WTC11 (cell line): ENCODE measurements around the gene ACTL8. TPM values are rescaled to one million over a fixed set of nuclear protein-coding genes. Genes with fewer than 3 reads are reported as not detected.

Experiments
- ATAC-seq: fragments of 200-7000 bp; cut with Tn5 transposase; 2 replicates; pipeline ENCODE4 v1.10.0; 2021; ENCODE audit warnings: mild to moderate bottlenecking, moderate library complexity
- CTCF ChIA-PET: fragments of 300-600 bp; sonication (Branson Sonifier 250); formaldehyde crosslinking; loops from one replicate; lab custom pipeline; 2021; ENCODE audit warnings: antibody characterized with exemption; lab: Charles Lee
- POLR2A ChIA-PET: fragments of 350-600 bp; sonication (Branson Sonifier 250); formaldehyde crosslinking; loops from one replicate; lab custom pipeline; 2021; ENCODE audit warnings: antibody characterized with exemption; lab: Charles Lee
- DNase-seq: peaks from one replicate; pipeline ENCODE4 v3.0.0; 2021; ENCODE audit warnings: low spot score
- H3K27ac Mint-ChIP-seq: 2 replicates; pipeline ENCODE4 v1.8.0; 2021; ENCODE audit warnings: mixed read lengths
- H3K27me3 Mint-ChIP-seq: 2 replicates; pipeline ENCODE4 v1.8.0; 2021; ENCODE audit warnings: low read depth, mild to moderate bottlenecking, moderate library complexity, mixed read lengths
- H3K36me3 Mint-ChIP-seq: 2 replicates; pipeline ENCODE4 v1.8.0; 2021; ENCODE audit warnings: mixed read lengths
- H3K4me1 Mint-ChIP-seq: 2 replicates; pipeline ENCODE4 v1.8.0; 2022; ENCODE audit warnings: mixed read lengths
- H3K4me3 Mint-ChIP-seq: 2 replicates; pipeline ENCODE4 v1.8.0; 2021; ENCODE audit warnings: mild to moderate bottlenecking, moderate library complexity, mixed read lengths
- H3K9me3 Mint-ChIP-seq: 2 replicates; pipeline ENCODE4 v1.8.0; 2021; ENCODE audit warnings: mixed read lengths
- ETV6 ChIP-seq: sonication (generic); formaldehyde crosslinking; IDR thresholded peaks from 2 replicates; pipeline ENCODE4 v1.8.1; 2022; ENCODE audit warnings: mild to moderate bottlenecking, missing genetic modification reagents
- HMGA2 ChIP-seq: fragments of 250-450 bp; sonication (Bioruptor Pico); IDR thresholded peaks from 2 replicates; pipeline ENCODE4 v1.4.0; 2021; ENCODE audit warnings: mild to moderate bottlenecking, moderate library complexity
- SOX15 ChIP-seq: fragments of 250-450 bp; sonication (Bioruptor Pico); IDR thresholded peaks from 2 replicates; pipeline ENCODE4 v1.9.0; 2021; ENCODE audit warnings: mild to moderate bottlenecking
- SP1 ChIP-seq: sonication (generic); formaldehyde crosslinking; conservative IDR thresholded peaks from 2 replicates; pipeline ENCODE4 v1.8.1; 2022; ENCODE audit warnings: missing genetic modification reagents
- ZNF138 ChIP-seq: sonication (generic); formaldehyde crosslinking; conservative IDR thresholded peaks from 2 replicates; pipeline ENCODE4 v1.8.1; 2022; ENCODE audit warnings: mild to moderate bottlenecking, moderate library complexity, missing genetic modification reagents
- ZNF263 ChIP-seq: sonication (generic); formaldehyde crosslinking; IDR thresholded peaks from 2 replicates; pipeline ENCODE4 v1.8.1; 2022; ENCODE audit warnings: low read depth, mild to moderate bottlenecking, moderate library complexity, missing genetic modification reagents
- total RNA-seq: library from RNA; stranded (reverse); gene quantifications from 3 replicates; pipeline ENCODE4 v1.2.3, GENCODE V29; 2021
- TF ChIP-seq, protein P1 (sequence below): fragments of 250-450 bp; sonication (Bioruptor Pico); IDR thresholded peaks from 2 replicates; pipeline ENCODE4 v1.9.0; 2021; ENCODE audit warnings: mild to moderate bottlenecking, borderline replicate concordance
- TF ChIP-seq, protein P2 (sequence below): sonication (generic); formaldehyde crosslinking; IDR thresholded peaks from 2 replicates; pipeline ENCODE4 v1.8.1; 2022; ENCODE audit warnings: mild to moderate bottlenecking, moderate library complexity, missing genetic modification reagents
- TF ChIP-seq, protein P3 (sequence below): sonication (generic); formaldehyde crosslinking; conservative IDR thresholded peaks from 2 replicates; pipeline ENCODE4 v1.8.1; 2023; ENCODE audit warnings: mild to moderate bottlenecking, low read depth, missing genetic modification reagents, moderate library complexity
- TF ChIP-seq, protein P4 (sequence below): sonication (generic); formaldehyde crosslinking; IDR thresholded peaks from 2 replicates; pipeline ENCODE4 v1.8.1; 2022; ENCODE audit warnings: mild to moderate bottlenecking, missing genetic modification reagents, moderate library complexity, borderline replicate concordance
- TF ChIP-seq, protein P5 (sequence below): sonication (generic); formaldehyde crosslinking; IDR thresholded peaks from 2 replicates; pipeline ENCODE4 v1.8.1; 2023; ENCODE audit warnings: mild to moderate bottlenecking, missing genetic modification reagents, moderate library complexity
- TF ChIP-seq, protein P6 (sequence below): fragments of 250-450 bp; sonication (Bioruptor Pico); IDR thresholded peaks from 2 replicates; pipeline ENCODE4 v1.9.0; 2021; ENCODE audit warnings: mild to moderate bottlenecking

The ACTL8 gene
- total RNA-seq, 1 experiment from 2014 or later, result 1.6 TPM

DNA sequence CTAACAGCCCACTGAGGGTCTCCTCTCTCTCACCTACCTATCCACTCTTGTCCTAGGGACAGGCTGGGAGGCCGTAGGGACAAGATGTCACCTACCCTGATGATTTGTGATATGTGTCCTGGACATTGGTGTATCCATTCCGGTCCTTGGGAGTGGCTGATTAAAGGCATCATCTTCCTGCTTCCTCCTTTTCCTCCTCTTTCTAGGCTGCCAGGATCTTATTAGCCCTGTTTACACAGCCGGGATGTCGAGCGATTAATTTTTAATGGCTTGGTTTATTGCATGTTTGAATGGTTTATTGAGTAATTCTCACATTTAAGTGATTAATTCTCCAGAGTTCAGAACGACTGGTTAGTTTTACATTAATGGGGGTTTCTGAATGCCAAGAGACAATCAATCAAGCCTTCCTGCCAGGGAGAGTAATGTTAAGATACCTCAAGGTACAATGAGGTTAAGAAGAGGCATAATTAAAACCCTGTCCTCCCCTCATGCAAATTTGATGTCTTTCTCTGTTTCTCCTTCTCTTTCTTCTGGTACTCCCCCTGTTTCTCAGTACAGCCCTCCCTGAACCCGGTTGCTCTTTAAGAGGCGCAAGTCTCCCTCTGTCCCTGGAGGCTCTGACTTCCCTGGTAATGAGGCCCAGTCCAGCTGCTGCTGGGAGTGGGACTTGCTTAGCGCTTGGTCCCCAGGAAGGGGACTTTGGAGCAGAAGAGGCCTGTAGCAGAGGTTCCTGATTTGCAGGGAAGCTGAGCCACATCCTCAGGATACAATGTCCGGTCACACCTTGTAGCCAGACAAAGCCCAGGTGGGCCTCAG lies 50.9 kb downstream of the ACTL8 start:
- no peak overlapping the region for H3K4me3 Mint-ChIP-seq
- ATAC-seq, result no peak

DNA sequence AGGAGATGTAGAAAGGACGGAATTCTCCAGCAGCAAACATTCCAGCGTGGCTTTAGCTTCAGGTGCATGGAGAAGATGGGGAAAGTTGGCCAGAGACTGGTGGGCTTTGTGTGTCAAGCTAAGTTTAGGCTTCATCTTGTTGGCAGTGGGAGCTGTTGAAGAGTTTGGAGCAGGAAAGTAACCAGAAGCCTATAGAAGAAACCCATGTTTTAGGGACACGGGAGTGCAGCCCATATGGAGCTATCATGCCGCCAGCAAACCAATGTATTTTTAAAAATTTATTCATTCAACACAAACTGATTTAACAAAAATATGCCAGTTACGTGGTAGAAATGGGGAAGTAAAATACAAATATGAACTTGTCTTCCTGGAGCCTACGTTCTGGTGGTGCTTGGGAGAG lies 53.7 kb downstream of the ACTL8 start:
- no peaks in the 10 kb centered on the region for H3K36me3 Mint-ChIP-seq
- H3K4me1 Mint-ChIP-seq, result no peaks in the 10 kb centered on the region
- POLR2A ChIA-PET, result no interaction called here
- H3K9me3 Mint-ChIP-seq, result peaks cover 7% of the 10 kb centered on the region; the same call in 1 of the 2 replicates
- peaks cover 5% of the 10 kb centered on the region; the same call in 1 of the 2 replicates for H3K27me3 Mint-ChIP-seq
- TF ChIP-seq HMGA2 (CRISPR knock-in tag) (no peak), ZNF138 (CRISPR knock-in tag) (no peak), ZNF263 (CRISPR knock-in tag) (no peak), SOX15 (CRISPR knock-in tag) (no peak), SP1 (CRISPR knock-in tag) (no peak)
- TF ChIP-seq, protein P1, sequence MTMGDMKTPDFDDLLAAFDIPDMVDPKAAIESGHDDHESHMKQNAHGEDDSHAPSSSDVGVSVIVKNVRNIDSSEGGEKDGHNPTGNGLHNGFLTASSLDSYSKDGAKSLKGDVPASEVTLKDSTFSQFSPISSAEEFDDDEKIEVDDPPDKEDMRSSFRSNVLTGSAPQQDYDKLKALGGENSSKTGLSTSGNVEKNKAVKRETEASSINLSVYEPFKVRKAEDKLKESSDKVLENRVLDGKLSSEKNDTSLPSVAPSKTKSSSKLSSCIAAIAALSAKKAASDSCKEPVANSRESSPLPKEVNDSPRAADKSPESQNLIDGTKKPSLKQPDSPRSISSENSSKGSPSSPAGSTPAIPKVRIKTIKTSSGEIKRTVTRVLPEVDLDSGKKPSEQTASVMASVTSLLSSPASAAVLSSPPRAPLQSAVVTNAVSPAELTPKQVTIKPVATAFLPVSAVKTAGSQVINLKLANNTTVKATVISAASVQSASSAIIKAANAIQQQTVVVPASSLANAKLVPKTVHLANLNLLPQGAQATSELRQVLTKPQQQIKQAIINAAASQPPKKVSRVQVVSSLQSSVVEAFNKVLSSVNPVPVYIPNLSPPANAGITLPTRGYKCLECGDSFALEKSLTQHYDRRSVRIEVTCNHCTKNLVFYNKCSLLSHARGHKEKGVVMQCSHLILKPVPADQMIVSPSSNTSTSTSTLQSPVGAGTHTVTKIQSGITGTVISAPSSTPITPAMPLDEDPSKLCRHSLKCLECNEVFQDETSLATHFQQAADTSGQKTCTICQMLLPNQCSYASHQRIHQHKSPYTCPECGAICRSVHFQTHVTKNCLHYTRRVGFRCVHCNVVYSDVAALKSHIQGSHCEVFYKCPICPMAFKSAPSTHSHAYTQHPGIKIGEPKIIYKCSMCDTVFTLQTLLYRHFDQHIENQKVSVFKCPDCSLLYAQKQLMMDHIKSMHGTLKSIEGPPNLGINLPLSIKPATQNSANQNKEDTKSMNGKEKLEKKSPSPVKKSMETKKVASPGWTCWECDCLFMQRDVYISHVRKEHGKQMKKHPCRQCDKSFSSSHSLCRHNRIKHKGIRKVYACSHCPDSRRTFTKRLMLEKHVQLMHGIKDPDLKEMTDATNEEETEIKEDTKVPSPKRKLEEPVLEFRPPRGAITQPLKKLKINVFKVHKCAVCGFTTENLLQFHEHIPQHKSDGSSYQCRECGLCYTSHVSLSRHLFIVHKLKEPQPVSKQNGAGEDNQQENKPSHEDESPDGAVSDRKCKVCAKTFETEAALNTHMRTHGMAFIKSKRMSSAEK, result no peak
- TF ChIP-seq, protein P2, sequence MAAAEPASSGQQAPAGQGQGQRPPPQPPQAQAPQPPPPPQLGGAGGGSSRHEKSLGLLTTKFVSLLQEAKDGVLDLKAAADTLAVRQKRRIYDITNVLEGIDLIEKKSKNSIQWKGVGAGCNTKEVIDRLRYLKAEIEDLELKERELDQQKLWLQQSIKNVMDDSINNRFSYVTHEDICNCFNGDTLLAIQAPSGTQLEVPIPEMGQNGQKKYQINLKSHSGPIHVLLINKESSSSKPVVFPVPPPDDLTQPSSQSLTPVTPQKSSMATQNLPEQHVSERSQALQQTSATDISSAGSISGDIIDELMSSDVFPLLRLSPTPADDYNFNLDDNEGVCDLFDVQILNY (CRISPR knock-in tag), result no peak
- TF ChIP-seq, protein P3, sequence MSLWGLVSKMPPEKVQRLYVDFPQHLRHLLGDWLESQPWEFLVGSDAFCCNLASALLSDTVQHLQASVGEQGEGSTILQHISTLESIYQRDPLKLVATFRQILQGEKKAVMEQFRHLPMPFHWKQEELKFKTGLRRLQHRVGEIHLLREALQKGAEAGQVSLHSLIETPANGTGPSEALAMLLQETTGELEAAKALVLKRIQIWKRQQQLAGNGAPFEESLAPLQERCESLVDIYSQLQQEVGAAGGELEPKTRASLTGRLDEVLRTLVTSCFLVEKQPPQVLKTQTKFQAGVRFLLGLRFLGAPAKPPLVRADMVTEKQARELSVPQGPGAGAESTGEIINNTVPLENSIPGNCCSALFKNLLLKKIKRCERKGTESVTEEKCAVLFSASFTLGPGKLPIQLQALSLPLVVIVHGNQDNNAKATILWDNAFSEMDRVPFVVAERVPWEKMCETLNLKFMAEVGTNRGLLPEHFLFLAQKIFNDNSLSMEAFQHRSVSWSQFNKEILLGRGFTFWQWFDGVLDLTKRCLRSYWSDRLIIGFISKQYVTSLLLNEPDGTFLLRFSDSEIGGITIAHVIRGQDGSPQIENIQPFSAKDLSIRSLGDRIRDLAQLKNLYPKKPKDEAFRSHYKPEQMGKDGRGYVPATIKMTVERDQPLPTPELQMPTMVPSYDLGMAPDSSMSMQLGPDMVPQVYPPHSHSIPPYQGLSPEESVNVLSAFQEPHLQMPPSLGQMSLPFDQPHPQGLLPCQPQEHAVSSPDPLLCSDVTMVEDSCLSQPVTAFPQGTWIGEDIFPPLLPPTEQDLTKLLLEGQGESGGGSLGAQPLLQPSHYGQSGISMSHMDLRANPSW, result no peak
- no peak overlapping the region for H3K4me3 Mint-ChIP-seq
- DNase-seq, result no peak
- no peak overlapping the region for H3K27ac Mint-ChIP-seq
- no peak for ATAC-seq
- CTCF ChIA-PET, result no interaction called here

More for the DNA sequence above, 50.9 kb downstream of the ACTL8 start:
- H3K27ac Mint-ChIP-seq, result no peak overlapping the region
- TF ChIP-seq, protein P4, sequence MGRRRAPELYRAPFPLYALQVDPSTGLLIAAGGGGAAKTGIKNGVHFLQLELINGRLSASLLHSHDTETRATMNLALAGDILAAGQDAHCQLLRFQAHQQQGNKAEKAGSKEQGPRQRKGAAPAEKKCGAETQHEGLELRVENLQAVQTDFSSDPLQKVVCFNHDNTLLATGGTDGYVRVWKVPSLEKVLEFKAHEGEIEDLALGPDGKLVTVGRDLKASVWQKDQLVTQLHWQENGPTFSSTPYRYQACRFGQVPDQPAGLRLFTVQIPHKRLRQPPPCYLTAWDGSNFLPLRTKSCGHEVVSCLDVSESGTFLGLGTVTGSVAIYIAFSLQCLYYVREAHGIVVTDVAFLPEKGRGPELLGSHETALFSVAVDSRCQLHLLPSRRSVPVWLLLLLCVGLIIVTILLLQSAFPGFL (CRISPR knock-in tag), result no peak
- no peak for TF ChIP-seq ETV6 (CRISPR knock-in tag)
- TF ChIP-seq, protein P2 (CRISPR knock-in tag), result no peak
- TF ChIP-seq, protein P5, sequence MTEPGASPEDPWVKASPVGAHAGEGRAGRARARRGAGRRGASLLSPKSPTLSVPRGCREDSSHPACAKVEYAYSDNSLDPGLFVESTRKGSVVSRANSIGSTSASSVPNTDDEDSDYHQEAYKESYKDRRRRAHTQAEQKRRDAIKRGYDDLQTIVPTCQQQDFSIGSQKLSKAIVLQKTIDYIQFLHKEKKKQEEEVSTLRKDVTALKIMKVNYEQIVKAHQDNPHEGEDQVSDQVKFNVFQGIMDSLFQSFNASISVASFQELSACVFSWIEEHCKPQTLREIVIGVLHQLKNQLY (CRISPR knock-in tag), result no peak
- TF ChIP-seq, protein P6, sequence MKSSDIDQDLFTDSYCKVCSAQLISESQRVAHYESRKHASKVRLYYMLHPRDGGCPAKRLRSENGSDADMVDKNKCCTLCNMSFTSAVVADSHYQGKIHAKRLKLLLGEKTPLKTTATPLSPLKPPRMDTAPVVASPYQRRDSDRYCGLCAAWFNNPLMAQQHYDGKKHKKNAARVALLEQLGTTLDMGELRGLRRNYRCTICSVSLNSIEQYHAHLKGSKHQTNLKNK (CRISPR knock-in tag), result no peak
- TF ChIP-seq, all 79 proteins: peak for 0
- POLR2A ChIA-PET, result interaction anchor here (0.7 kb wide), 1 partner anchor 113 kb away, joined by 6 read pairs; no protein-coding TSS in a partner anchor
- DNase-seq, result no peak
- no peaks in the 10 kb centered on the region for H3K36me3 Mint-ChIP-seq
- H3K4me1 Mint-ChIP-seq, result no peaks in the 10 kb centered on the region
- CTCF ChIA-PET, result interaction anchor here (1.5 kb wide), 1 partner anchor 20 kb away, joined by 5 read pairs; no protein-coding TSS in a partner anchor
- peaks cover 15% of the 10 kb centered on the region; the same call in 1 of the 2 replicates for H3K9me3 Mint-ChIP-seq
- peaks cover 5% of the 10 kb centered on the region; the same call in 1 of the 2 replicates for H3K27me3 Mint-ChIP-seq
